Endothelial cell of hepatic sinusoid (primary cell): Measurements from ENCODE around the gene NUP50.

ENCODE experiments used
- in situ Hi-C: cut with HindIII; loops from 2 replicates; pipeline ENCODE4 v1.10.0; 2017; ENCODE audit warnings: low sequenced_read_pairs

The NUP50 gene

DNA sequence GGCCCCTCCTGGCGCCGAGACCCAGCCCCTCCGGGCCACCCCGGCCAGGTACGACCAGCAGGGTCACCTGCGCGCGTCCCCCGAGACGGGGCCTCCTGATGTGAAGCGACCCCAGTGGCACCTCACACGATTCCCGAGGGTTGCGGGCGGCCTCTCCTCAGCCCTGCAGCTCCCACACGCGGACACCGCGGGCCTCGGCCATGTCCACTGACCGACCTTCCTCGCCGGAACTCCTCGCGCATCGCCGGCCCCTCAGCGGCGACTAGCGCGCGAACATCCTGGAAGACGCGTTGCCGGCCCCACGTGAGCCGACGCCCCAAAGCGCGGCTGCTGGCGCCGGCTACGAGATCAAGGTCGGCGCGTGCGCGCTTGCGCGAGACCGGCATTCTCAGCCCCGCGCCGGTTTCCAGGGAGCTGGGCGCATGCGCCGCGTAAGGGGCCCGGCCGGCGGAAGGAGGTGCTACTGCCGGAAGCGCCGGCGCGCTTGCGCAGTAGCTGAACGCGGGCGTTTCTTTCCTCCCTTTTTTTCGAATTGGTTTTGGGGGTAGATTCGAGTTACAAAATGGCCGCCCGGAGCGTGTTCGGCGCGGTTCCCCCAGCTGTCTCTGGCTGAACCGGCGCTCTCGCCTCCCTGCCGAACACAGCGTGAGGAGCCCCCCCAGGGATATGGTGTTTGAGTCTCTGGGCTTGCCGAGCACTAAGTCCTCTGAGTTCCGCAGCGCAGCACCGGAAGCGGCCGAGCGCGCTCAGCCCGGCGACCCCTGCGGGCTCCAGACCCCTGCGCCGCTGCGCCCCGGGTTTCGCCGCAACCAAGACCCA is at the start of gene NUP50:
Gene NUP50 (plus strand): TSS at position 475 of the 819 bp plus-strand sequence. CDS start 4,253 bp downstream, outside the sequence.
- in situ Hi-C loops: no loop called here

DNA sequence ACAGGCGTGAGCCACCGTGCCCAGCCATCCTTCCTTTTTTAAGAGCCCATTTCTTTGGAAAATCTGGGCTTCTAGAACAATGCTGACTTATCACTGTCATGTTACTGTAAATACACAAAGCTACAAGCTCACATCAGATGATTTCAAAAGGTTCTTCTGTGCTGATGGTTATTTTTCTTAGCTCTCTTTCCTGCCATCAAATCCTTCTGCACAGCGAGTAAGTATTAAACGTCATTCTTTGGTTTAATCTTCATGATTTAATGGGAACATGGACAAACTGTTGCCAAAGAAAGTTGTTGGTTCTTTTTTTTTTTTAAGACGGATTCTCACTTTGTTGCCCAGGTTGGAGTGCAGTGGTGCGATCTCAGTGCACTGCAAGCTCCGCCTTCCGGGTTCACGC is 43.3 kb upstream of the NUP50 start:
- in situ Hi-C loops: no loop called here

GRCh38 chr22:45120931-45121330 is 42.8 kb upstream of the NUP50 start:
- in situ Hi-C loops: no loop called here

DNA sequence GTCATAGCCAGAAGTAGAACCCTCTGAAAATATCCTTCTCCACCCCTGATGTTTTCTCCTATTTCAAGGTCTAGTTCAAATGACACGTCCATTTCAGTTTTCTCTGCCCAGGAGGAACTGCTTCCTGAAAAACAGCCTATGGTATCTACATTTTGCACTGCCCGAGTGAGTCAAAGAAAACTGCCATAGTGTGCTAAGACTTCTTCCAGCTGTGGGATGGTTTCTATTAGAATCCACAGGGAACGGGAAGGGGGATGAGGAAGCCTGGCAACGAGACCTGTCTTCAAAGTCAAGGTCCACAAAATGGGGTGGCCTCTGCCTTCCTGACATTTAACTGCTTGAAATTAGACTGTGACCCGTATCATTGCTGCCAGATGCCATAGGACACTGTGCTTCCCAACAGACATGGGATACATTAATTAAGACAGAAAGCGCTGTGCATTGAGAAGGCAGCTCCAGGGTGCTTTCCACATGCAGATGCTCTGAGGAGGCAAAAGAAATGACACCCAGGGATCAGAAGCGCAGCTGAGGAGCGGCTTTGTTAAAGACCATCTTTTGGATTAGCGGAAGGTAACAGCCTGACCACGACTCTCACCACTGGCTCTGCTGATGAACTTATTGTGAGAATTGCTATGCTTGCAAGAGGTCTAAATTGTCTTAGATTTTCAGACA is 39.4 kb upstream of the NUP50 start:
- in situ Hi-C loops: no loop called here

DNA sequence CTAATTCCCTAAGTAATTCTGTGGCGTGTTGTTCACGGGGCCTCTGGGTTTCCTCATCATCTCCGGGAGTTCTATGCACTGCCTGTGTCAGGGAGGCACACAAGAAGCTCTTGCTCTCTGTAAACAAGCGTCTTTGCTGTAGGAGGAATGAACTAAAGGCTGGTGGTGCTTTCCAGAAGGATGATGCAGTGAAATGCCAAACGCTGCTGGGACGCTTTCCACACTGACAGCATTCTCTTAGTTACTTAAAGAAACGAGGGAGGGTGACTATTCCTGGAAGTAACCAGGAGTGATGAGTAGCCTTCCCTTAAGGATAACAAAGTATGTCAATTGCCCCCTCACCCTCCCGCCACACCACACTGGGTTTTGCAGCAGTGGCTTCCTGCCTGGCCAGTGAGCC is 38.5 kb upstream of the NUP50 start:
- in situ Hi-C loops: no loop called here

GRCh38 chr22:45127866-45128265 is 35.9 kb upstream of the NUP50 start:
- in situ Hi-C loops: no loop called here

DNA sequence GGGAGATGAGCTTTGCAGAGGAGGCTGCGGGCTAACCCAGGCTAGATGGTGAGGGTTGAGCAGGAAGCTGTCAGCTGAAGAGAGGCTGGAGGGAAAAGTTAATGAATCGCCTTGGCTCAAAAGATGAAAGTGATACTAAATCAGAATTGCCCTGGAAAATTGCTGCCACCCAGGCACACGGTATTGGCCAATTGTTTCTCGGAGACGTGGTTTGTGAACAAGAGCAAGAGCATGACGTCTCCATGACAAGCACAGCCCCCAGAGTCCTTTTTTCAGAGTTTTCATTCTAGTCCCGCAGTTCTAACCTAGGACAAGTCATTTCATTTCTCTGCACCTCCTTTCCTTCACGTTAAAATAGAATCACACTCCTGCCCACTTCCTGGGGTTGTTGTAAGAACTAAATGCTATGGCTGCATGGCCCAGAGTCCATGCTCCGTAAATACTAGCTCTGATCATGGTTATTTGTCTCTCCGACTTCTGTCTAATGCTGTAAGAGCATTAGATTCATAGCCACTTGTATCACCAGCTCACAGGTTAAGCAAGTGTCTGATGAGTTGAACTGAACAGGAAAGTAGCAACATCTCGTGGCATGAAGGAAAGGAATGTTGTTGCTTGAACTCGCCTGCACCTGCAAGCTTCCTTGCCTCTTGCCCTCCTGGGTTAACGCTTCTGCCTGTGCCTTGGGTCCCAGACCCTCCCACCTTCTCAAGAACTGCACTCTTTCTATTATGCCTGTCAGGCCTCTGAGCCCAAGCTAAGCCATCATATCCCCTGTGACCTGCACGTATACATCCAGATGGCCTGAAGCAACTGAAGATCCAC is 33.8 kb upstream of the NUP50 start:
- in situ Hi-C loops: no loop called here

- in situ Hi-C loops: no loop called here
Observed at GRCh38 chr22:45130891-45131290, 32.8 kb upstream of the NUP50 start.

GRCh38 chr22:45131749-45132148 is 32.0 kb upstream of the NUP50 start:
- in situ Hi-C loops: no loop called here

DNA sequence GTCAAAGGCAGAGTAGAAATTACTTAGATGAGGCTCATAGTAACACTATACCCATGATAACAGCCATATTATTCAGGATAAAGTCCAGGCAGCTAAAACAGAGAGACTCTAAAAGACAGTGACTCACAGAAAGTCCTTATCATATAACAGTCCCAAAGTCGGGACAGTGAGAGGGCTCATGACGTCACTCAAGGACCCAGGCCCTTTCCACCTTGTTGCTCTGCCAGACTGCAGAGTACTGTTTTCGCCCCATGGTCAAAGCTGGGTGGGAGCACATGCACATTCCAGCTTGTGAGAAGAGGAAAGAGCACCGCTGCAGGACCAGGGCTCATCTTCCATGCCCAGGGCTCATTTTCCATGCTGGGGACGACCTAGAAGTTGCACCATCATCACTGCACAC is 29.4 kb upstream of the NUP50 start:
- in situ Hi-C loops: no loop called here

DNA sequence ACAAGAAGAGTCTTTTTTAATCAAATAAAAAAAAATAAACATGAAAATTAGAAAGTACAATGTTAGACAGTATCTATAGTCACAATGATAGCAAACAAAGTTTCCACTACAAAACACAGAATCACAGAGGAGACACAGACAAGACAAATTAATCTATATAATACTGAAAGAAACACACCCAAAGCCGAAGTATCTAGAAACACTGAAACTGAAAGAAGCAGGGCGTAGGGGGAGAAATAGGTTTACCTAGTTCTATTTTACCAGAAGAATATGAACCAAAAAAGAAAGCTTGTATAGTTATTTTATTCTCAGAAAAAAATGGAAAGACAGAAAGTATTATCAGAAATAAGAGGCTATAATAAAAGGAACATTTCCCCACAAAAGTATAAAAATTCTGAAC is 27.1 kb upstream of the NUP50 start:
- in situ Hi-C loops: no loop called here

- in situ Hi-C loops: no loop called here
Observed at GRCh38 chr22:45139693-45140092, 24.0 kb upstream of the NUP50 start.

- in situ Hi-C loops: no loop called here
Observed at GRCh38 chr22:45142376-45142775, 21.3 kb upstream of the NUP50 start.

DNA sequence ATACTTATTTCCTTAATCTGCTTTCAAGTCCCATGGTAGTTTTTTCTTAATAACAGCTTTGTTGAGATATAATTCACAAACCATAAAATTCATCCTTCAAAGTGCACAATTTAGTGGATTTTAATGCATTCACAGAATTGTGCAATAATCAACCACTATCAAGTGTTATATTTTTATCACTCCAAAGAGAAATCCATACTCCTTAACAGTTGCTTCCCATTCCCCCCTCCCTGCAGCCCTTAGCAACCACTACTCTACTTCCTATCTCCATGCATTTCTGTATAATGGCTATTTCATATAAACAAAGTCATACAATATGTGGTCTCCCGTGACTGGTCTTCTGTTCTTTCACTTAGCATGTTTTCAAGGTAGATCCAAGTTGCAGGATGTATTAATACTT is 18.8 kb upstream of the NUP50 start:
- in situ Hi-C loops: no loop called here

DNA sequence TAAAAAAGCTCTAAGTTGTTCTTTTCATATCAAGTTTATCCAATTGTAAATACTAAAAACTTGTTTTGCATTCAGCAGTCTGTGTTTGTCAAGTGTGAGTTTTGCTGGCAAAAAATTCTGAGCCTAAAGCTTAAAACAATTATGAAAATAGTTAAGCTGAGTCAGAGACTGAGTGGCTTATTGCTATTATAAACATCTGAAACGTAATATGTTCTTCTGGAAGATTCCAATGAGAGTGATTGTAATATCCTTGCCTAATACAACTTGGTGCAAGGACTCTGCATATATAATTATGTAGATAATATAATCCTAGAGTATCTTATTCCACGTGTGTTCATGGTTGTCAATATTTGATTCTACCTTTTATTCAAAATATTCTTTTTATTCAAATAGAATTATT is 14.1 kb upstream of the NUP50 start:
- in situ Hi-C loops: no loop called here

DNA sequence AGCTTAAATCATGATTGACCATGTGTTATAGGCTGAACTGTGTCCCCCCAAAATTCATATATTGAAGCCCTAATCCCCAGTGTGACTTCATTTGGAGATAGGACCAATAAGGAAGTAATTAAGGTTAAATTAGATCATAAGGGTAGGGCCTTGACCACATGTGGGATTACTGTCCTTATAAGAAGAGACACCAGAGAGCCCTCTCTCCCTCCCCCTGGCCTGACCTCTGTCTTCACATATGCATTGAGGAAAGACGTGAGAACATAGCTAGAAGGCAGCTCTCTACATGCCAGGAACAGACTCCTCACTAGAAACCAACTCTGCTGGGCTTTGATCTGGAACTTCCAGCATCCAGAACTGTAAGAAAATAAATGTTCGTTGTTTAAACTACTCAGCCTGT is 13.6 kb upstream of the NUP50 start:
- in situ Hi-C loops: no loop called here

DNA sequence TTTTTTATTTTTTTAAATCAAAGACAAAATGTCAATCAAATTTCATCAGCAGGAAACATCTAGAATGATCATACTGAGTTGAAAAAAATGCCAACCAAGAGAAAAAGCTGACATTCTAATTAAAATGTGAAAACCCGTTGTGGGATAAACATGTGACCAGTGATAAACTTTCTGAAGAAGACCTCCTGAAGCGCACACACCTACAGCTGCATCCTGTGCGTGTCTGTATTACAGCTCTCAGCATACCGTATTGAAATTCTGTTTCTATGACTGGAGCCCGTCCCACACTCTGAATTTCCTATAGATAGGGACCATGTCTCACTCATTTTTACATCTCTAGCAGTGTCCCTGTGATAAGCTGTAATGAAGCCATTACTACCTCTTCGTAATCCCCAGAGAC is 12.2 kb upstream of the NUP50 start:
- in situ Hi-C loops: no loop called here

- in situ Hi-C loops: no loop called here
Observed at GRCh38 chr22:45154383-45154782, 9.3 kb upstream of the NUP50 start.

- in situ Hi-C loops: no loop called here
Observed at GRCh38 chr22:45155050-45155840, 8.5 kb upstream of the NUP50 start.

DNA sequence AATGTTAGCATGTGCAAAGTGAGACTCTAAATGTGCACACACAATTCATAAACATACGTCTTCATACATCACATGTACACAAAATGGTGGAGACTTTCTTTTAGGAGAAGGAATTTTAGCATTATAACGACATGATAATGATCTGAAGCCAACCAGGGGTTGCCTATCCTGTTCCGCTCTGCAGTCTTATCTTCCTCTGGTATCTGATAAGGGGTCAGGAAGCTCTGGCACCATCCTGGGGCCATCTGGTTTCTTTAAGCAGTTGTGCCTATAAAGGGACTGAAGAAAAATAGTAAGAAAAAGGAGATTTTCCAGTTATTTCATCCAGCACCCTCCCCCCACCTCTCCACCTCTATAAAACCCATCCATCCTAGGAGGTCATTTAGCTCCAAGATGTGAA is 5.8 kb upstream of the NUP50 start:
- in situ Hi-C loops: no loop called here
